Testis (tissue), 3 donors: Measurements from ENCODE around the gene BTBD2. TPM values are rescaled to one million over a fixed set of nuclear protein-coding genes. Genes with fewer than 3 reads are reported as not detected.
A peak's percentile ranks its signal among the peaks of the same experiment; 100 is the strongest.

ENCODE experiments used
- DNase-seq: peaks from one replicate; pipeline ENCODE4 v3.0.0-alpha.2; 2019
- H3K27ac ChIP-seq, 2 donors: fragments of 200-600 bp; sonication (generic); one replicate each; pipeline ENCODE4 v1.5.1; 2019
- H3K27me3 ChIP-seq: fragments of 200-600 bp; sonication (generic); one replicate; pipeline ENCODE4 v1.5.1; 2019
- H3K36me3 ChIP-seq: fragments of 200-600 bp; sonication (generic); one replicate; pipeline ENCODE4 v1.5.1; 2017; ENCODE audit warnings: low read depth; ENCODE audit errors: missing control alignments
- H3K4me1 ChIP-seq: fragments of 200-600 bp; sonication (generic); one replicate; pipeline ENCODE4 v1.5.1; 2019
- H3K4me3 ChIP-seq, 2 donors: fragments of 200-600 bp; sonication (generic); one replicate each; pipeline ENCODE4 v1.5.1; 2017 to 2019
- H3K9me3 ChIP-seq: fragments of 200-600 bp; sonication (generic); one replicate; pipeline ENCODE4 v1.5.1; 2017
- POLR2A ChIP-seq: fragments of 450-650 bp; IDR thresholded peaks from one replicate; pipeline ENCODE4 v1.6.1; 2017; ENCODE audit warnings: antibody characterized with exemption, mild to moderate bottlenecking, moderate library complexity
- WGBS, 2 donors: methylation state at CpG; one replicate each; pipeline ENCODE4 v1.1.5; 2018; 5-methylcytosine and 5-hydroxymethylcytosine counted together
- intact Hi-C: fragments of 100-400 bp; cut with DNase I; formaldehyde crosslinking; loops from one replicate; pipeline ENCODE4 v1.15.1; 2023; ENCODE audit warnings: low total_unique reads
- polyA plus RNA-seq: library from polyadenylated mRNA; stranded (reverse); fragments of 350-450 nt; fragmentation: Illumina TruSeq; extraction: RNeasy Lipid Tissue Mini Kit (QIAGEN cat#74804); gene quantifications from one replicate; pipeline ENCODE4 v1.2.3, GENCODE V29; 2014; ENCODE audit warnings: low read depth, low replicate concordance; ENCODE audit not compliant: insufficient read depth
- total RNA-seq, 2 donors: library from RNA; depleted of rRNA; stranded (reverse); fragments of >200 nt; gene quantifications; one replicate each; pipeline ENCODE4 v1.2.3, GENCODE V29; 2016
- TF ChIP-seq, protein P1 (sequence below), 3 experiments: fragments of 450-650 bp in 2 of 3; fragments of 200-600 bp in 1 of 3; sonication (generic) in 1 of 3; IDR thresholded peaks; one replicate each; pipeline ENCODE4 v1.5.1; 2016 to 2019; ENCODE audit warnings: antibody characterized with exemption in 3 of 3, mild to moderate bottlenecking in 2 of 3, moderate library complexity in 1 of 3

The BTBD2 gene
- total and polyA plus RNA-seq, 3 donors from 2014 or later = 43.2 to 117 (median 61.1) TPM

DNA sequence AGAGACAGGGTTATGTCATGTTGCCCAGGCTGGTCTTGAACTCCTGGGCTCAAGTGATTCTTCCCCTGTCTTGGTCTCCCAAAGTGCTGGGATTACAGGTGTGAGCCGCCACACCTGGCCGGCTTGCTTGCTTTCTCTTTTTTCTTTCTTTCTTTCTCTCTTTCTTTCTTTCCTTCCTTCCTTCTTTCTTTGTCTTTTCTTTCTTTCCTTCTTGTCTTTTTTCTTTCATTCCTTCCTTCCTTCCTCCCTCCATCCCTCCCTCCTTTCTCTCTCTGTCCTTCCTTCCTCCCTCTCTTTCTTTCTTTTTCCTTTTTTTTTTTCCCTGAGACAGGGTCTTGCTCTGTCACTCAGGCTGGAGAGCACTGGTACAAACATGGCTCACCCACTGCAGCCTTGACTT, 6.8 kb upstream of the BTBD2 start:
- WGBS, 2 donors = 100% methylated on average over 2 of the region's 2 CpGs
- DNase-seq = no peak
- H3K4me3 ChIP-seq = no peak overlapping the region
- H3K36me3 ChIP-seq = no peaks in the 10 kb centered on the region
- H3K9me3 ChIP-seq = no peaks in the 10 kb centered on the region
- H3K4me1 ChIP-seq = peaks cover 3% of the 10 kb centered on the region
- intact Hi-C loops = loop anchor here (10.0 kb wide), 1 partner anchor 53 kb away; no protein-coding TSS in a partner anchor
- no peaks in the 10 kb centered on the region for H3K27me3 ChIP-seq
- no peak overlapping the region for H3K27ac ChIP-seq
- TF ChIP-seq, protein P1, sequence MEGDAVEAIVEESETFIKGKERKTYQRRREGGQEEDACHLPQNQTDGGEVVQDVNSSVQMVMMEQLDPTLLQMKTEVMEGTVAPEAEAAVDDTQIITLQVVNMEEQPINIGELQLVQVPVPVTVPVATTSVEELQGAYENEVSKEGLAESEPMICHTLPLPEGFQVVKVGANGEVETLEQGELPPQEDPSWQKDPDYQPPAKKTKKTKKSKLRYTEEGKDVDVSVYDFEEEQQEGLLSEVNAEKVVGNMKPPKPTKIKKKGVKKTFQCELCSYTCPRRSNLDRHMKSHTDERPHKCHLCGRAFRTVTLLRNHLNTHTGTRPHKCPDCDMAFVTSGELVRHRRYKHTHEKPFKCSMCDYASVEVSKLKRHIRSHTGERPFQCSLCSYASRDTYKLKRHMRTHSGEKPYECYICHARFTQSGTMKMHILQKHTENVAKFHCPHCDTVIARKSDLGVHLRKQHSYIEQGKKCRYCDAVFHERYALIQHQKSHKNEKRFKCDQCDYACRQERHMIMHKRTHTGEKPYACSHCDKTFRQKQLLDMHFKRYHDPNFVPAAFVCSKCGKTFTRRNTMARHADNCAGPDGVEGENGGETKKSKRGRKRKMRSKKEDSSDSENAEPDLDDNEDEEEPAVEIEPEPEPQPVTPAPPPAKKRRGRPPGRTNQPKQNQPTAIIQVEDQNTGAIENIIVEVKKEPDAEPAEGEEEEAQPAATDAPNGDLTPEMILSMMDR (IDR thresholded peaks at IDR 0.05) = no peak
- no peak for TF ChIP-seq POLR2A

GRCh38 chr19:2021453-2022140, 6.1 kb upstream of the BTBD2 start:
- intact Hi-C loops = loop anchor here (10.0 kb wide), 1 partner anchor 53 kb away; no protein-coding TSS in a partner anchor
- no peaks in the 10 kb centered on the region for H3K27me3 ChIP-seq
- H3K4me1 ChIP-seq = no peaks in the 10 kb centered on the region
- no peaks in the 10 kb centered on the region for H3K36me3 ChIP-seq
- H3K9me3 ChIP-seq = no peaks in the 10 kb centered on the region
- no peak overlapping the region for H3K27ac ChIP-seq
- no peak for DNase-seq
- H3K4me3 ChIP-seq = no peak overlapping the region
- TF ChIP-seq, protein P1 (IDR thresholded peaks at IDR 0.05) = no peak
- no peak for TF ChIP-seq POLR2A
- 79 to 84% methylated on average over 4 of the region's 4 CpGs for whole genome bisulfite sequencing, 2 donors

- TF ChIP-seq, protein P1 (IDR thresholded peaks at IDR 0.05) = no peak
- no peak for TF ChIP-seq POLR2A
- no peak overlapping the region for H3K4me3 ChIP-seq
- H3K27ac ChIP-seq = no peak overlapping the region
- WGBS, 2 donors = 86 to 88% methylated on average over 13 of the region's 13 CpGs
- intact Hi-C loops = no loop called here
- no peaks in the 10 kb centered on the region for H3K36me3 ChIP-seq
- H3K4me1 ChIP-seq = peaks cover 8% of the 10 kb centered on the region
- no peaks in the 10 kb centered on the region for H3K9me3 ChIP-seq
- H3K27me3 ChIP-seq = no peaks in the 10 kb centered on the region
- DNase-seq = no peak
These were observed 3.2 kb upstream of the BTBD2 start for GRCh38 chr19:2018752-2019151.

DNA sequence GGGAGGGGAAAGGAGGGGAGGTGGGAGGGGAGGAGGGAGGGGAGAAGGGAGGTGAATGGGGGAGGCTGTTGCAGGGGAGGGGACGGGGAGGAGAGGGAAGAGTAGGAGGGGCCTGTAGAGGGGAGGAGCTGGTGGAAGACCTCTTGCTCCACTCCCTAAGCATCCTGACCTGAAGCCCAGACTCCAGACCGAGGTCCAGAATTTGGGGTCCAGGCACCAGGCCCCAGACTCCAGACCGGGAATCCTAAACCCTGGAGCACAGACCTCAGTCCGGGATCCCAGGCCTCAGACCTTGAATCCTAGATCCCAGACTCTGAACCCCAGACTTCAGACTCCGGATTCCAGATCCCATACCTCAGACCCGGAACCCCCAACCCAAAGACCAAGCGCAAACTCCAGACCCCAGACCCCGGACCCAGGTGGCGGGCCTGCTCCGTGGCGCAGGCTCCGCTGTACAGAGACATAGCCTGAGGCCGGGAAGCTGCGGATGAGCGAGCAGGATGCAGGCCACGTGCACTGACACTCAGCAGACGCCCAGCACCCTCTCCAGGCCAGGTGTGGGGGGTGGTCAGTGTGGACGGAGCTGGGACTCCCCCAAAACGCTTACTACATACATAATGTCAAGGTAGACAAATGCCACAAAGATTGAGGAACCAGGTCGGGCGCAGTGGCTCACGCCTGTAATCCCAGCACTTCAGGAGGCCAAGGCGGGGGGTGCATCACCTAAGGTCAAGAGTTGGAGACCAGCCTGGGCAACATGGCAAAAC, 710 bp upstream of the BTBD2 start:
- Histone ChIP-seq H3K36me3 (no peaks in the 10 kb centered on the region), H3K27me3 (no peaks in the 10 kb centered on the region), H3K4me1 (peaks cover 9% of the 10 kb centered on the region), H3K4me3 (no peak overlapping the region), H3K27ac (peak overlapping the region in 1 of 2 donors; percentile 66), H3K9me3 (no peaks in the 10 kb centered on the region)
- TF ChIP-seq, protein P1 (IDR thresholded peaks at IDR 0.05) = no peak
- no peak for TF ChIP-seq POLR2A
- DNase-seq = peak; percentile 79
- 41 to 43% methylated on average over 15 to 19 of the region's 23 CpGs for WGBS, 2 donors
- intact Hi-C loops = no loop called here
